Fibroblast of lung (primary cell): Measurements from ENCODE around the gene AIM2.

ENCODE experiments used
- CTCF ChIP-seq, 2 donors: IDR thresholded peaks in 1 of 2; conservative IDR thresholded peaks in 1 of 2; 1 replicate in 1 of 2; 2 replicates in 1 of 2; pipeline ENCODE4 v1.5.1; 2011 to 2012; ENCODE audit warnings: low read length in 2 of 2, control low read depth in 1 of 2, inconsistent platforms in 1 of 2, low read depth in 1 of 2, mild to moderate bottlenecking in 1 of 2
- EZH2 ChIP-seq: IDR thresholded peaks from 2 replicates; pipeline ENCODE4 v1.5.1; 2012; ENCODE audit warnings: low read length, control low read depth, mild to moderate bottlenecking; ENCODE audit errors: missing control alignments

GRCh38 chr1:159014003-159014571 lies 62.5 kb downstream of the AIM2 start:
- TF ChIP-seq CTCF (conservative IDR thresholded peaks at IDR 0.05 in 1 of 2, IDR thresholded peaks at IDR 0.05 in 1 of 2; ENCODE audit: low read depth in 1 of 2, low read length in 2 of 2) (no peak), EZH2 (no peak)
